WTC11 (cell line): Measurements from ENCODE around the gene SHISA6. TPM values are rescaled to one million over a fixed set of nuclear protein-coding genes. Genes with fewer than 3 reads are reported as not detected.

Experiments
- ATAC-seq: fragments of 200-7000 bp; cut with Tn5 transposase; 2 replicates; pipeline ENCODE4 v1.10.0; 2021; ENCODE audit warnings: mild to moderate bottlenecking, moderate library complexity
- CTCF ChIA-PET: fragments of 300-600 bp; sonication (Branson Sonifier 250); formaldehyde crosslinking; loops from one replicate; lab custom pipeline; 2021; ENCODE audit warnings: antibody characterized with exemption; lab: Charles Lee
- POLR2A ChIA-PET: fragments of 350-600 bp; sonication (Branson Sonifier 250); formaldehyde crosslinking; loops from one replicate; lab custom pipeline; 2021; ENCODE audit warnings: antibody characterized with exemption; lab: Charles Lee
- DNase-seq: peaks from one replicate; pipeline ENCODE4 v3.0.0; 2021; ENCODE audit warnings: low spot score
- H3K27ac Mint-ChIP-seq: 2 replicates; pipeline ENCODE4 v1.8.0; 2021; ENCODE audit warnings: mixed read lengths
- H3K27me3 Mint-ChIP-seq: 2 replicates; pipeline ENCODE4 v1.8.0; 2021; ENCODE audit warnings: low read depth, mild to moderate bottlenecking, moderate library complexity, mixed read lengths
- H3K36me3 Mint-ChIP-seq: 2 replicates; pipeline ENCODE4 v1.8.0; 2021; ENCODE audit warnings: mixed read lengths
- H3K4me1 Mint-ChIP-seq: 2 replicates; pipeline ENCODE4 v1.8.0; 2022; ENCODE audit warnings: mixed read lengths
- H3K4me3 Mint-ChIP-seq: 2 replicates; pipeline ENCODE4 v1.8.0; 2021; ENCODE audit warnings: mild to moderate bottlenecking, moderate library complexity, mixed read lengths
- H3K9me3 Mint-ChIP-seq: 2 replicates; pipeline ENCODE4 v1.8.0; 2021; ENCODE audit warnings: mixed read lengths
- ATF1 ChIP-seq: sonication (generic); formaldehyde crosslinking; IDR thresholded peaks from 2 replicates; pipeline ENCODE4 v1.8.1; 2023; ENCODE audit warnings: mild to moderate bottlenecking, moderate library complexity, missing genetic modification reagents
- CBFB ChIP-seq: sonication (generic); formaldehyde crosslinking; IDR thresholded peaks from 2 replicates; pipeline ENCODE4 v1.8.1; 2022; ENCODE audit warnings: mild to moderate bottlenecking, low read depth, missing genetic modification reagents
- CREM ChIP-seq: sonication (generic); formaldehyde crosslinking; IDR thresholded peaks from 2 replicates; pipeline ENCODE4 v1.8.1; 2022; ENCODE audit warnings: mild to moderate bottlenecking, missing genetic modification reagents, moderate library complexity
- ESRRA ChIP-seq: sonication (generic); formaldehyde crosslinking; IDR thresholded peaks from 2 replicates; pipeline ENCODE4 v1.8.1; 2022; ENCODE audit warnings: mild to moderate bottlenecking, missing genetic modification reagents, borderline replicate concordance
- JAZF1 ChIP-seq: fragments of 250-450 bp; sonication (Bioruptor Pico); IDR thresholded peaks from 2 replicates; pipeline ENCODE4 v1.9.0; 2021; ENCODE audit warnings: moderate library complexity, mild to moderate bottlenecking, inconsistent platforms
- JUN ChIP-seq: sonication (generic); formaldehyde crosslinking; IDR thresholded peaks from 2 replicates; pipeline ENCODE4 v1.8.0; 2023; ENCODE audit warnings: mild to moderate bottlenecking, missing genetic modification reagents
- NFATC4 ChIP-seq: fragments of 250-450 bp; sonication (Bioruptor Pico); IDR thresholded peaks from 2 replicates; pipeline ENCODE4 v1.9.0; 2021; ENCODE audit warnings: mild to moderate bottlenecking
- NFE2L1 ChIP-seq: sonication (generic); formaldehyde crosslinking; IDR thresholded peaks from 2 replicates; pipeline ENCODE4 v1.8.1; 2023; ENCODE audit warnings: missing genetic modification reagents
- TEAD4 ChIP-seq: sonication (generic); formaldehyde crosslinking; IDR thresholded peaks from 2 replicates; pipeline ENCODE4 v1.8.0; 2022; ENCODE audit warnings: mild to moderate bottlenecking, missing genetic modification reagents
- ZNF138 ChIP-seq: sonication (generic); formaldehyde crosslinking; conservative IDR thresholded peaks from 2 replicates; pipeline ENCODE4 v1.8.1; 2022; ENCODE audit warnings: mild to moderate bottlenecking, moderate library complexity, missing genetic modification reagents
- ZNF232 ChIP-seq: sonication (generic); formaldehyde crosslinking; IDR thresholded peaks from 2 replicates; pipeline ENCODE4 v1.8.0; 2022; ENCODE audit warnings: mild to moderate bottlenecking, missing genetic modification reagents
- ZNF263 ChIP-seq: sonication (generic); formaldehyde crosslinking; IDR thresholded peaks from 2 replicates; pipeline ENCODE4 v1.8.1; 2022; ENCODE audit warnings: low read depth, mild to moderate bottlenecking, moderate library complexity, missing genetic modification reagents
- ZNF317 ChIP-seq: sonication (generic); formaldehyde crosslinking; IDR thresholded peaks from 2 replicates; pipeline ENCODE4 v1.8.1; 2023; ENCODE audit warnings: low read depth, mild to moderate bottlenecking, moderate library complexity, missing genetic modification reagents, borderline replicate concordance
- ZNF423 ChIP-seq: fragments of 250-450 bp; sonication (Bioruptor Pico); IDR thresholded peaks from 2 replicates; pipeline ENCODE4 v2.1.2; 2022; ENCODE audit warnings: mild to moderate bottlenecking, moderate library complexity
- total RNA-seq: library from RNA; stranded (reverse); gene quantifications from 3 replicates; pipeline ENCODE4 v1.2.3, GENCODE V29; 2021
- TF ChIP-seq, protein P1 (sequence below): sonication (generic); formaldehyde crosslinking; IDR thresholded peaks from 2 replicates; pipeline ENCODE4 v1.8.0; 2022; ENCODE audit warnings: missing genetic modification reagents
- TF ChIP-seq, protein P2 (sequence below): sonication (generic); formaldehyde crosslinking; IDR thresholded peaks from 2 replicates; pipeline ENCODE4 v1.8.0; 2023; ENCODE audit warnings: mild to moderate bottlenecking, missing genetic modification reagents
- TF ChIP-seq, protein P3 (sequence below): sonication (generic); formaldehyde crosslinking; IDR thresholded peaks from 2 replicates; pipeline ENCODE4 v1.8.1; 2022; ENCODE audit warnings: low read depth, missing genetic modification reagents, borderline replicate concordance
- TF ChIP-seq, protein P4 (sequence below): sonication (generic); formaldehyde crosslinking; IDR thresholded peaks from 2 replicates; pipeline ENCODE4 v1.8.0; 2022; ENCODE audit warnings: mild to moderate bottlenecking, missing genetic modification reagents
- TF ChIP-seq, protein P5 (sequence below): sonication (generic); formaldehyde crosslinking; IDR thresholded peaks from 2 replicates; pipeline ENCODE4 v1.8.1; 2023; ENCODE audit warnings: mild to moderate bottlenecking, missing genetic modification reagents, moderate library complexity

SHISA6 gene
- total RNA-seq, 1 experiment from 2014 or later: 1.1 TPM

DNA sequence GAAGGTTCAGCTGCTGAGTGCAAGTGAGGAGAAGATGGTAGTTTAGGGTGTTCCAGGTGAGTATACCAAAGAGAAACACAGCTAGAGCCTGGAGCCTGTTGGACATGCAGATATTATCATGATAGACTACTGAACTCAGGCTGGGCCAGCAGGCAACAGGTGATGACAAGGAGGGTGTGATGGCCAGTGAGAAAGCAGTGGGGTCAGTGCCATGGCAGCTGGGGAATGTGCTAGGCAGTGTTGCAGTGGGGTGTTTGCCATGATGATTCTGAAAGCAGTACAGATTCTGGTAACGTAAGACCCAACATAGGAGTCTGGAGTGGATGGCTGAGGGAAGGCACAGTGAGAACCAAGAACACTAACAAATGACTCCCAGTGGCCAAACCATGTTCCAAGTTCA, 57.4 kb downstream of the SHISA6 start:
- no peaks in the 10 kb centered on the region for H3K4me1 Mint-ChIP-seq
- no peak overlapping the region for H3K27ac Mint-ChIP-seq
- DNase-seq (no peak), ATAC-seq (no peak)
- CTCF ChIA-PET: interaction anchor here (1.5 kb wide), 1 partner anchor 423 kb away, joined by 3 read pairs; no protein-coding TSS in a partner anchor
- peaks cover 51% of the 10 kb centered on the region for H3K36me3 Mint-ChIP-seq
- POLR2A ChIA-PET: no interaction called here
- H3K27me3 Mint-ChIP-seq: peaks cover 6% of the 10 kb centered on the region
- peaks cover 56% of the 10 kb centered on the region for H3K9me3 Mint-ChIP-seq
- H3K4me3 Mint-ChIP-seq: no peak overlapping the region
- TF ChIP-seq CREM (CRISPR knock-in tag) (no peak), CBFB (CRISPR knock-in tag) (no peak), ZNF423 (CRISPR knock-in tag) (no peak), ATF1 (no peak), JUN (CRISPR knock-in tag) (no peak)

DNA sequence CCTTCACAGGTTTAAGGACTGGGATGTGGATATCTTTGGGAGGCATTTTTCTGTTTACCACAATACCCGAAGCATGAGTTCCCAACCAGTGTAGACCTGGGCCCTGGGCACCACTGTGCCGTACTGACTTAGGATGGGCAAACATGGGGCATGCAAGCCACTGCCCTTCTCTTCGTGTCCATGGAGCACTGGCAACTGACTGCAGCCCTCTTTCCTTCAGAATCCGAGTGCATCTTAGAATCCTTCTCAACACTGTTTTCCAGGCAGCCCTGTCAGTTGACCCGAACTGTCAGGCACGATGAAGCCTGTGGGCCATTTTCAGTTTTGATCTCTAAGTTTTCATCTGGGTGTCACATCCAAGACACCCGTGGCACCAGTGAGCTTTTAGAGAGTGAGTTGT, 59.2 kb downstream of the SHISA6 start:
- ChIA-PET CTCF (no interaction called here), POLR2A (no interaction called here)
- H3K36me3 Mint-ChIP-seq: peaks cover 42% of the 10 kb centered on the region
- no peak for ATAC-seq
- DNase-seq: no peak
- no peaks in the 10 kb centered on the region for H3K4me1 Mint-ChIP-seq
- no peak overlapping the region for H3K4me3 Mint-ChIP-seq
- H3K27me3 Mint-ChIP-seq: peaks cover 8% of the 10 kb centered on the region
- TF ChIP-seq ZNF263 (no peak), ESRRA (CRISPR knock-in tag) (no peak), ZNF232 (CRISPR knock-in tag) (no peak), TEAD4 (no peak), ZNF138 (CRISPR knock-in tag) (no peak), NFE2L1 (CRISPR knock-in tag) (no peak), ZNF317 (CRISPR knock-in tag) (no peak), NFATC4 (no peak), JAZF1 (CRISPR knock-in tag) (no peak), CREM (CRISPR knock-in tag) (no peak)
- TF ChIP-seq, protein P1, sequence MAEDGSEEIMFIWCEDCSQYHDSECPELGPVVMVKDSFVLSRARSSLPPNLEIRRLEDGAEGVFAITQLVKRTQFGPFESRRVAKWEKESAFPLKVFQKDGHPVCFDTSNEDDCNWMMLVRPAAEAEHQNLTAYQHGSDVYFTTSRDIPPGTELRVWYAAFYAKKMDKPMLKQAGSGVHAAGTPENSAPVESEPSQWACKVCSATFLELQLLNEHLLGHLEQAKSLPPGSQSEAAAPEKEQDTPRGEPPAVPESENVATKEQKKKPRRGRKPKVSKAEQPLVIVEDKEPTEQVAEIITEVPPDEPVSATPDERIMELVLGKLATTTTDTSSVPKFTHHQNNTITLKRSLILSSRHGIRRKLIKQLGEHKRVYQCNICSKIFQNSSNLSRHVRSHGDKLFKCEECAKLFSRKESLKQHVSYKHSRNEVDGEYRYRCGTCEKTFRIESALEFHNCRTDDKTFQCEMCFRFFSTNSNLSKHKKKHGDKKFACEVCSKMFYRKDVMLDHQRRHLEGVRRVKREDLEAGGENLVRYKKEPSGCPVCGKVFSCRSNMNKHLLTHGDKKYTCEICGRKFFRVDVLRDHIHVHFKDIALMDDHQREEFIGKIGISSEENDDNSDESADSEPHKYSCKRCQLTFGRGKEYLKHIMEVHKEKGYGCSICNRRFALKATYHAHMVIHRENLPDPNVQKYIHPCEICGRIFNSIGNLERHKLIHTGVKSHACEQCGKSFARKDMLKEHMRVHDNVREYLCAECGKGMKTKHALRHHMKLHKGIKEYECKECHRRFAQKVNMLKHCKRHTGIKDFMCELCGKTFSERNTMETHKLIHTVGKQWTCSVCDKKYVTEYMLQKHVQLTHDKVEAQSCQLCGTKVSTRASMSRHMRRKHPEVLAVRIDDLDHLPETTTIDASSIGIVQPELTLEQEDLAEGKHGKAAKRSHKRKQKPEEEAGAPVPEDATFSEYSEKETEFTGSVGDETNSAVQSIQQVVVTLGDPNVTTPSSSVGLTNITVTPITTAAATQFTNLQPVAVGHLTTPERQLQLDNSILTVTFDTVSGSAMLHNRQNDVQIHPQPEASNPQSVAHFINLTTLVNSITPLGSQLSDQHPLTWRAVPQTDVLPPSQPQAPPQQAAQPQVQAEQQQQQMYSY (CRISPR knock-in tag): no peak
- TF ChIP-seq, protein P2, sequence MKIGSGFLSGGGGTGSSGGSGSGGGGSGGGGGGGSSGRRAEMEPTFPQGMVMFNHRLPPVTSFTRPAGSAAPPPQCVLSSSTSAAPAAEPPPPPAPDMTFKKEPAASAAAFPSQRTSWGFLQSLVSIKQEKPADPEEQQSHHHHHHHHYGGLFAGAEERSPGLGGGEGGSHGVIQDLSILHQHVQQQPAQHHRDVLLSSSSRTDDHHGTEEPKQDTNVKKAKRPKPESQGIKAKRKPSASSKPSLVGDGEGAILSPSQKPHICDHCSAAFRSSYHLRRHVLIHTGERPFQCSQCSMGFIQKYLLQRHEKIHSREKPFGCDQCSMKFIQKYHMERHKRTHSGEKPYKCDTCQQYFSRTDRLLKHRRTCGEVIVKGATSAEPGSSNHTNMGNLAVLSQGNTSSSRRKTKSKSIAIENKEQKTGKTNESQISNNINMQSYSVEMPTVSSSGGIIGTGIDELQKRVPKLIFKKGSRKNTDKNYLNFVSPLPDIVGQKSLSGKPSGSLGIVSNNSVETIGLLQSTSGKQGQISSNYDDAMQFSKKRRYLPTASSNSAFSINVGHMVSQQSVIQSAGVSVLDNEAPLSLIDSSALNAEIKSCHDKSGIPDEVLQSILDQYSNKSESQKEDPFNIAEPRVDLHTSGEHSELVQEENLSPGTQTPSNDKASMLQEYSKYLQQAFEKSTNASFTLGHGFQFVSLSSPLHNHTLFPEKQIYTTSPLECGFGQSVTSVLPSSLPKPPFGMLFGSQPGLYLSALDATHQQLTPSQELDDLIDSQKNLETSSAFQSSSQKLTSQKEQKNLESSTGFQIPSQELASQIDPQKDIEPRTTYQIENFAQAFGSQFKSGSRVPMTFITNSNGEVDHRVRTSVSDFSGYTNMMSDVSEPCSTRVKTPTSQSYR: no peak
- TF ChIP-seq, protein P3, sequence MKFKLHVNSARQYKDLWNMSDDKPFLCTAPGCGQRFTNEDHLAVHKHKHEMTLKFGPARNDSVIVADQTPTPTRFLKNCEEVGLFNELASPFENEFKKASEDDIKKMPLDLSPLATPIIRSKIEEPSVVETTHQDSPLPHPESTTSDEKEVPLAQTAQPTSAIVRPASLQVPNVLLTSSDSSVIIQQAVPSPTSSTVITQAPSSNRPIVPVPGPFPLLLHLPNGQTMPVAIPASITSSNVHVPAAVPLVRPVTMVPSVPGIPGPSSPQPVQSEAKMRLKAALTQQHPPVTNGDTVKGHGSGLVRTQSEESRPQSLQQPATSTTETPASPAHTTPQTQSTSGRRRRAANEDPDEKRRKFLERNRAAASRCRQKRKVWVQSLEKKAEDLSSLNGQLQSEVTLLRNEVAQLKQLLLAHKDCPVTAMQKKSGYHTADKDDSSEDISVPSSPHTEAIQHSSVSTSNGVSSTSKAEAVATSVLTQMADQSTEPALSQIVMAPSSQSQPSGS: no peak
- TF ChIP-seq, protein P4, sequence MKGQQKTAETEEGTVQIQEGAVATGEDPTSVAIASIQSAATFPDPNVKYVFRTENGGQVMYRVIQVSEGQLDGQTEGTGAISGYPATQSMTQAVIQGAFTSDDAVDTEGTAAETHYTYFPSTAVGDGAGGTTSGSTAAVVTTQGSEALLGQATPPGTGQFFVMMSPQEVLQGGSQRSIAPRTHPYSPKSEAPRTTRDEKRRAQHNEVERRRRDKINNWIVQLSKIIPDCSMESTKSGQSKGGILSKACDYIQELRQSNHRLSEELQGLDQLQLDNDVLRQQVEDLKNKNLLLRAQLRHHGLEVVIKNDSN: no peak
- TF ChIP-seq, protein P5, sequence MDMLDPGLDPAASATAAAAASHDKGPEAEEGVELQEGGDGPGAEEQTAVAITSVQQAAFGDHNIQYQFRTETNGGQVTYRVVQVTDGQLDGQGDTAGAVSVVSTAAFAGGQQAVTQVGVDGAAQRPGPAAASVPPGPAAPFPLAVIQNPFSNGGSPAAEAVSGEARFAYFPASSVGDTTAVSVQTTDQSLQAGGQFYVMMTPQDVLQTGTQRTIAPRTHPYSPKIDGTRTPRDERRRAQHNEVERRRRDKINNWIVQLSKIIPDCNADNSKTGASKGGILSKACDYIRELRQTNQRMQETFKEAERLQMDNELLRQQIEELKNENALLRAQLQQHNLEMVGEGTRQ (CRISPR knock-in tag): no peak
- H3K9me3 Mint-ChIP-seq: peaks cover 55% of the 10 kb centered on the region
- H3K27ac Mint-ChIP-seq: no peak overlapping the region
